ENCODE measurements around the gene ZNF100. TPM values are rescaled to one million over a fixed set of nuclear protein-coding genes. Genes with fewer than 3 reads are reported as not detected.
"Not testable (repeated sequence)": the region's sequence is repeated elsewhere in the genome, so short reads cannot be mapped to it uniquely, and the experiment has no call there.

ZNF100 gene
- total RNA-seq, 1 donor, result 3.6 TPM

- no peak overlapping the region for H2AFZ ChIP-seq (ENCODE audit: low read length)
- no peak for DNase-seq (ENCODE audit: insufficient read length, low spot score, missing footprints)
- no peak for TF ChIP-seq CTCF (IDR thresholded peaks at IDR 0.05; ENCODE audit: extremely low read depth, low read depth, low read length)
- no peaks in the 10 kb centered on the region for H3K9me3 ChIP-seq (ENCODE audit: low read depth, low read length)
- H3K4me3 ChIP-seq (ENCODE audit: insufficient read depth, low read length), result no peak overlapping the region
- H3K79me2 ChIP-seq (ENCODE audit: insufficient read depth, low read length), result no peaks in the 10 kb centered on the region
- no peak overlapping the region for H3K4me2 ChIP-seq (ENCODE audit: insufficient read depth, low read length)
- H4K20me1 ChIP-seq (ENCODE audit: insufficient read depth, low read length), result no peaks in the 10 kb centered on the region
- no peaks in the 10 kb centered on the region for H3K4me1 ChIP-seq (ENCODE audit: insufficient read depth, low read length)
- H3K27me3 ChIP-seq (ENCODE audit: insufficient read depth, low read length), result no peaks in the 10 kb centered on the region
- H3K36me3 ChIP-seq (ENCODE audit: insufficient read depth, low read length), result no peaks in the 10 kb centered on the region
- no peak overlapping the region for H3K27ac ChIP-seq (ENCODE audit: low read depth, low read length)
Measured at GRCh38 chr19:21674454-21674853, 92.9 kb downstream of the ZNF100 start.

GRCh38 chr19:21673479-21673878 lies 93.9 kb downstream of the ZNF100 start:
- not testable (repeated sequence) for H3K79me2 ChIP-seq (ENCODE audit: insufficient read depth, low read length); H3K27ac ChIP-seq (ENCODE audit: low read depth, low read length); H2AFZ ChIP-seq (ENCODE audit: low read length); DNase-seq (ENCODE audit: insufficient read length, low spot score, missing footprints); H3K36me3 ChIP-seq (ENCODE audit: insufficient read depth, low read length); H4K20me1 ChIP-seq (ENCODE audit: insufficient read depth, low read length); H3K4me1 ChIP-seq (ENCODE audit: insufficient read depth, low read length); H3K4me3 ChIP-seq (ENCODE audit: insufficient read depth, low read length); H3K27me3 ChIP-seq (ENCODE audit: insufficient read depth, low read length); H3K9me3 ChIP-seq (ENCODE audit: low read depth, low read length); H3K4me2 ChIP-seq (ENCODE audit: insufficient read depth, low read length)

Small RNA genes lying within 50 kb of the gene (small RNA-seq; reads per million reads assigned to genes)
- gene VN1R84P, result not detected

Other genes starting within 250 kb of the ZNF100 start
- 6.5 and 8.0 TPM in 2 replicates for gene ZNF43, start 68.6 kb upstream of the ZNF100 start, total RNA-seq
- gene ZNF208, start 243.4 kb upstream of the ZNF100 start, total RNA-seq, result 1.2 and 1.4 TPM in 2 replicates